HG02981 (cell line): ENCODE measurements around the gene NPRL2.

Experiments
- ATAC-seq: cut with Tn5 transposase; IDR thresholded peaks from one replicate; pipeline ENCODE4 v1.9.1; 2021; ENCODE audit warnings: mild to moderate bottlenecking, moderate library complexity; ENCODE audit not compliant: unreplicated experiment

Gene NPRL2

DNA sequence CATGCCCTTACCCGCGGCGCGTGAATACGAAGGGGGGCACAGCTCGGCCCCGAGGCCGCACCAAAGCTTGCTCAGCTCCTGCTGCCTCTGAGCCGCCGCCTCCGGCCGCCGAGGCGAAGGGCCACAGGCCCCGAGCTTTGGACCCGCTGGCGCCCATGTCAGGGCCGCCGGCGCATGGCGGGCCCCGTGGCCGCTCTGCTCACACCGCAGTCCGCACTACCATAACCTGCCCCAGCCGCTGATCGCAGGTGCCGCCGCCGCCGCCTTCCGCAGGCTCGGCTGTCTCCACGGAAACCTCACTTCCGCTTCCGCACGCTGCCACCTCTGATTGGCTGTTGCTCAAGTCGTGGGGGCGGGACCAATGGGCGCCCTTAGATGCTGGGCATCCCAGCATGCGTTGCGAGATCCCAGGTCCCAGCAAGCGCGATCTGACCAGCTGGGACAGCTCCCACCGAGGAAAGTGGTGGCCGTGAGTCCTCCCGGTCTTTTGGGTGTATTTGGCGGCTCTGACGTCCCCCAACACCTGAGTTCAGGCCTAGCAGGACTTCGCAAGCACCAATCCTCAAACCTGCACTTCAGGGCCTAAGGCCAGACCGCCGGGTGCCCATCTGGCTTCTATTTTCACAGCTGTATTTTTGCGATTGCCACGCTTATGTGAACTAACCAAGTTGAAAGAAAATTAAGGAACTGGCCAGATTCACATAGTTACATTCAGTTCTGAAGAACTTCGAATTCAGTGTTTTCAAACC lies 22.5 kb downstream of the NPRL2 start, which contains the start of gene TUSC2:
TUSC2 (minus strand) TSS at position 281 of the 749 bp plus-strand sequence; CDS start at position 157, 124 bp downstream.
- peak; percentile 79 for ATAC-seq

DNA sequence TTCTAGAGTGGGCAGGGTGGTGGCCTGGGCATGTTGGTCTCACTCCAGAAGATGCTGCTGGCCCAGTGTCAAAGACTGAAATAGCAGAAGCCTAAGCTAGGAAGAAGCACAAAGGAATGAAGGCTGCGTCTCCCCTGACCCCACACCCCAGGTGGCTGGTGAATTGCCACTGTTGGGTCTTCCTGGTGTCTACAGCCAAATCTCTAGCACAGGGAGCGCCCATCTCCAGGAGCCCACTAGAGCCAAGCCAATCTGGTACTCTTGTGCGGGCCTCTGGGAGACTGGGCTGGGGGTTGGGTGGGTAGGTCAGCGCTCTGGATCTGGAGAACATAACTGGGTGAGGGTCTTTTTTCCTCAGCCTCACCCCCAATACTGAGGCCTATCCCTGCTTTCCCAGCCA lies 23.4 kb downstream of the NPRL2 start:
- ATAC-seq, result no peak

- no peak for ATAC-seq
These were observed 24.4 kb downstream of the NPRL2 start for GRCh38 chr3:50326182-50326541.

DNA sequence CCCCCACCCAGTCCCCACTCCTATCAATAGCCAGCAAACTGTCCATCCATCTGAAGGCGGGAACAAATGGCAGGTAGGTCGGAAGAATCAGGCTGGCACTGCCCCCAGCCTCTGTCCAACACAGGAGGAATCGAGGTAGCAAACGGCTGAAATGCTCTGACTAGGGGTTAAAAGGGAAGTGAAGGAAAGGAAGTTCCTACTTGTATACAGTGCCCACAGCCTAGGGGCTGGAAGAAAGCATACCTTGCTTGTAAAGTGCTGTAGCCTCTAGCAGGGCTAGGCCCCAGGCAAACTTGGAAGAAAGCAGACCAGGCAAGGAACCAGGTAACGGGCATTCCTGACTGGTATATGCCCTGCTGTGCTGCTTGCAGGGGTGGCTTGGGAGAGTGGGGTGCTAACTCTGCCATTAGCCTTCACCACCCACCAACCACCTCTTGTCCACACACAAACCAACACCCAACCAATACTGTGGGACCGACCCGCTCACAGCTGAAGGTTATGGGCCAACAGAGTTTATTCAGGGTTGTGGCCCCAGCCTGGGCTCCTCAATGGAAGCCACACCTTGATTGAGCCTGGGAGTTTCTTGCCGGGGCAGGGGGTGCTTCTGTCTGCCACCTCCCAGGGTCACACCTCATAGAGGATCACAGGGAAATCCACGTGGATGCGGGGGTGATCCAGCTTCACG lies 24.9 kb downstream of the NPRL2 start:
- ATAC-seq, result no peak

GRCh38 chr3:50325113-50325480 lies 25.5 kb downstream of the NPRL2 start:
- no peak for ATAC-seq

GRCh38 chr3:50324351-50325112 lies 26.0 kb downstream of the NPRL2 start:
- ATAC-seq, result no peak

GRCh38 chr3:50323614-50324199 lies 26.9 kb downstream of the NPRL2 start:
- no peak for ATAC-seq

DNA sequence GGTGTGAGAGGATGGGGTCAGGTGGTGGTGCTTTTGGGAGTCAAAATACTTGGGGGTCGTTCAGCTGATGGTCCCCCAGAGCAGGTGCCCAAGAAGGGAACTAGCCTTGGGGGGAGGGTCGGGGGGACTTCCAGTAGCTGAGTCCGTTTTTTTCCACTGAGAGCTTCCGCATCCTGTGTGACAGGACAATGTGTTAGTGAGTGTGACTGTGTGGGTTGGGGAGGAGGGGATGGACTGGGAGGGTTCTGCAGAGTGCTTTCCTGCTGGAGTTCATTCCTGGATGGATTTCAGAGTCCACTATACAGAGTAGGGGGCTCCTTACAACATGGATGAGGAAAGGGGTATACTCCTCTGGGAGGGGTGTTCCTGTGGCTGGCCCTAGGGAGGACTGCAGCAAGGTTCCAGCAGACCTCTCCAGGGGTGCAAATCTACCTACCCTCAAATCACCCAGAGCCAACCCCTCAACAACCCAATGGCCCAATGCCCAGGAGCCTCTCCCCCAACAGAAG lies 27.4 kb downstream of the NPRL2 start:
- no peak for ATAC-seq

DNA sequence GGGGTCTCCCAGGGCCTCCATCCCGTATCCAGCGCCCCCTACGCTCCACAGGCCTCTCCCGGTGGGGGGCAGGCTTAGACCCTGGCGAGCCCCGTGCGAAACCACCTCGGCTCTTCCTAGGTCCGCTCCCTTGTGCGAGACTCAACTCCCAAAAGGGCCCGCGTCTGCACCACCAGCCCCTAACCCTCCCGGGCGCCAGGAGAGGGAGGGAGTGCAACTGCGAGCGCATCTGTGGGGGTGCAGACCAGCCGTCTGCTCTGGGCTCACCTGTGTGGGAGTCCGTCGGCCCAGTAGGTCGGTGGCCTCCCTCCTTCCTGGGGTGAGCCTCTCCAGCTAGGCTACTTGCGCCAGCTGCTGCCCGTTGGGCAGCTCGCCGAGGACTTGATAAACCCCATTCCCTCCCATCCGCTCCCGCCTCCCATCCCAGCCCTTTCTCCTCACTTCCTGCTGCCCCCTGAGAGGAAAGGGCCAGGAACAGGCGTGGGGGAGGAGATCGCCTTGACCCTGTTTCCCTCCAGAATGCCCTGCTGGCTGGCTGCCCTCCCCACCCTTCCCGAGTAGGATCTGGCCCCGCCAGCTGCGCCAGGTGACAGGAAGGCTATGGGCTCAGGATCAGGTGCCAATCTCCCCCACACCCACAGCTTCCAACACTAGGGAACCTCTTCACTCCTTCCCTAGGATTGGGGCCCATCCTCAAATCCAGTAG lies 28.0 kb downstream of the NPRL2 start, which contains the start of gene HYAL2:
HYAL2 (minus strand) TSS at position 360 of the 706 bp plus-strand sequence. CDS start 2,256 bp downstream, outside the sequence.
- ATAC-seq, result no peak

- ATAC-seq, result no peak
These were observed 28.5 kb downstream of the NPRL2 start for GRCh38 chr3:50322115-50322385.

DNA sequence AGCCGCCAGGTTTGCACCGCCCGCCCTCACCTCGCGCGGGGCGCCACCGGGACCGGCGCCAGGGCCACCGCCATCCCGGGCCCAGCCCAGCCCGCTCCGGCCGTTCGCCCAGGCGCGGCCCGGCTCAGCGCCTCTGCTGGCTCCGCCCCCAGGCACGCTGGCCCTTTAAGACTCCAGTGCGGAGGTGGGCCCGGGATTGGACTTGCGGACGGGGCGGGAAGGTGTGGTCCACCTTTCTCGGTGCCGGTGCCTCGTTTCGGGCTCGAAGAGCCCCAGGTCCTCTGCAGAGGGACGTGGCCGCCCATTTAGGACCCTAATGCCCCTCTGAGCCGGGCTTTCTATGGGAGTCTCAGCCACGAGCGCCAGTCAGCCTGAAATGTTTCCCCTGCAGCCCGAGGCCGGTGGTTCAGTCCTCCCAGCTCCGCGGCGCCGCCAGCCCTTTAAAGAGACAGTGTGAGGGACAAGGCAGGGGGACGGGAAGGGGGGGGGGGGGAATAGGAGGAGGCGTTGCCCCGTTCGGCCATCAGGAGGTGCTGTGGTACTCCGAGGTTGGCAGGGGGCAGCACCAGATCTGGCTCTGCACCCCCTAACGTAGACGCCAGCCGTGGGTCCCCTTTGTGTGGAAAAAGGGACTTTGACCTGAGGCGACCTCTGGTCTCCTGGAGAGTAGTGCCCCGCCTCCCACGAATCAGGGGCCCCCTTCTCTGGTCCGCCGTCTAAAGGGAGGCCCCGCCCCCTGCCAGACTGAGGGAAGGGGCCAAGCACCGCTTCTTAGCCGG lies 29.1 kb downstream of the NPRL2 start:
- peak; percentile 78 for ATAC-seq

DNA sequence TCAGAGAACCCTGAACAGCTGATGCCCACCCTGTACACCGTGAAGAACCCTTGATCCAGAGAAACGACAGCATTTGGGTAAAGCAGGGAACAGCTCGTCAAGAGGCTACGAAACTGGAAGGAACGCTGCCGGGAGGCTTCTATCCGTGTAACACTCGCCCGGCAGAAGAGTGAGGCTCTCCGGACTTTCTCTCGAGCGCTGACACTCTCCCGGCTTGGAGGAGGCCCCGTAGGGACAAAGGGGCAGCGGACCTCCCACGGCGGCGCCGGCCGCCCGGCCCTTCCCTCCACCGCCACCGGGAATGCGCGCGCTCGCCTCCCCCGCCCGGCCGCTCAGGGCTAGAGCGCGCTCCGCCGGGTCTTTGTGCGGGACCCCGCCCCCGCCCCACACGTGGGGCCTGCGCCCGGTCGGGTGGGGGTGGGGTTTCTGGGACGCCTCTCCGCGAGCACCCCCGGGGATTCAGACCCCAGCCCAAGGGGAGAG lies 29.7 kb downstream of the NPRL2 start:
- ATAC-seq, result peak; percentile 36

DNA sequence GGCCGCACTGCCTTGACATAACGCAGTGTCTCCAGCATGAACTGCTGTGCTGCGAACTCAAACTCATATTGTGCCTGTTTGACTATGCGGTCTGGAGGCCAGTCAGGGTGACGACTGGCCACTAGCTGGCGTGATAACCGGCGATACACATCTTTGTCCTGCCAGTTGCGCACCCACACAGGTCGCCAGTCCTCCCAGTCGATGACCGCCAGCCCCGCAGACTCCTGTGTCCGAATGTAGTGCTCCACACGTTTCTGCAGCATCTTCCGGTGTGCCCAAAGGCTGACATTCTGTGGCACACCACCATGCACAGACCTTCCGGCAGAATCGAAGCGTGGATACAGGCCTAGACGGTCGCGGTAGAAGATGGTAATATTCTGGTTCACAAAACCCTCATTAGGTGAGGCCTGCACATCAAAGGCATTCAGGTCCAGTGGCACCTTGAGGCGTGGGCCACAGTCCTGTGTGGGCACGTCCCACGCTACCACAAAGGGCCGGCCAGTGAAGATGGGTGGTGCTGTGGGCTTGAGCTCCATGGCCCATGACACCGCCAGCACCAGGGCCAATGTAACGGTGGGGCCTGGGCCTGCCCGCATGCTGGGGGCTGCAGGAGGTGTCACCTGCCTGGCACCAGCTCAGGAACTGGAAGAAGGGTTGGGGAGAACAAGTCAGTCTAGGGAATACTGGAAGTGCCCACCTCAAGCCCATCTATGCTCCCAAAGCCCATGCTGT lies 30.5 kb downstream of the NPRL2 start:
- no peak for ATAC-seq

DNA sequence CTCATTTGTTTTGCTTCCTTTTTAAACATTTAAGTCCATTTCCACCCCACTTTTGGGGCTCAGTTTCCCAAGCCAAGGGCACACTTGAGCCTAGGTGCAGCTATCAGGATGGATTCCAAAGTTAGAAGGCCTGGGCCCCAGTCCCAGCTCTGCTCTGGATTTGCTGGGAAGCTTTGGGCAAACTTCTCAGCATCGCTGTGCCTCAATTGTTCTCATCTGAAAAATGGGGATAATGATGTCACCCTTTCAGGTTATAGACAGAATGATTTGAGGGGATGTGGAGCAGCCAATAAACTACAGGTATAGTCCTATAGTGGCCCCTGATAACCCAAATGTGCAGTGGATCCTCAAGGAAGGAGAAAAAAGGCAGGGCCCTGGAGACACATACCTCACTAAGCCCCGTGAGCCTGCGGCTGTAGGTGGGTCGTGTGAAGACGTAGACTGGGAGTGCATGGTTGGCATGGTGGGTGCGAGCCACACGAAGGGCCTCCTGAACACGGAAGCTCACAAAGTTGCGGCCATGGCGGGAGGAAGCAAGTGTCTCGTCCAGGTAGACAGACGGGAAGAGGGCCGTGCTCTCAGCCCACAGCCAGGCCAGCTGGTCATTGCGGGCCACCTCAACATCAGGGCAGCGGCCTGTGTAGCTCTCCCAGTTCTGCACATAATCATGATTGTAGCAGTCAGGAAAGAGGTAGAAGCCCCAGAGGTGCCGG lies 31.2 kb downstream of the NPRL2 start:
- ATAC-seq, result no peak

- ATAC-seq, result no peak
These were observed 32.0 kb downstream of the NPRL2 start for GRCh38 chr3:50318615-50319014.

GRCh38 chr3:50318163-50318562 lies 32.4 kb downstream of the NPRL2 start:
- no peak for ATAC-seq

DNA sequence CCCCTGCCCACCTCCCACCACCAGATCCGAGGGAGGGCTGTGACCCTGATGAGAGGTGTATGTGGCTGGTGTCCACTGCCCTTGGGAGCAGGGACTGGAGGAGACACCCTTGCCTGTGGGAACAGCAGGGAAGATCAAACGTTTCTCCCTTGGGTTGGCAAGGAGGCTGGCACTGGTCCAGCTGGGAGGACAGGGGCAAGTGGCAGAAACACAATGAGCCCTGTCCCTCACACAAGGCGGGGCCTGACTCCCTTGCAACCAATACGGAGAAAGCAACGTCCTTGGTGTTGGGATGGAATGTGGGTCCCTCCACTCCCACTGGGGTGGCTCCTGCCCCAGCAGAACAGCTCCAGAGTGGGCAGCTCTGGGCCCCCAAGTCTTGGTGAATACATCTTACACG lies 33.3 kb downstream of the NPRL2 start:
- no peak for ATAC-seq

DNA sequence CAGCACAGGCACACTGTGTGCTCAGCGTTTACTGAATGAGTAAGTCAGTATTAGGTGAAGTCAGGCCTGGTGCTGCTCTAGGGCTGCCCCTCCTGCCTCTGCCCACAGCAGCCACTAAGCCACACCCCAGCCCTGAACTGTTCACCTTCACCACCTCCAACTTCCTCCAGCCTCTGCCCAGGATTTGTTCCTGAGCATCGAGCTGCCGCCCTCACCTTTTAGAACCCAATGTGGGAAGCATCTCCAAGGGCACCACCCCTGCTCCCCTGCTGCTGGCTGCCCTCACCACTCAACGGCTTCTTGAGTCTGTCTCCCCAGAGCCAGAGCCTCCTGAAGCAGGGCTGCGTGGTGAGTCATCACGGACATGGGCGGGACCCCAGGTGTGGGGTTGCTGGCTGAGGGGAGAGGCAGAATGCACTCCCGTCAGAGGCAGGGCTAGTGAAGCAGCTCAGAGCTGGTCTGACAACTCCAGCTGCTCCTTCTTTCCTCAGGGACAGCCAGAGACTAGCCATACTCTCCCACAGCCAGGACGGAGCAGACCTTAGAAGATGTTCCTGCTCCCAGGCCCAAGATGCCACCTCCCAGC lies 33.8 kb downstream of the NPRL2 start:
- ATAC-seq, result no peak
